Measurements from ENCODE around the gene ARCN1. TPM values are rescaled to one million over a fixed set of nuclear protein-coding genes. Genes with fewer than 3 reads are reported as not detected.

Gene ARCN1
- total RNA-seq, 2 experiments from 2014 or later: 98.9 to 130 TPM

DNA sequence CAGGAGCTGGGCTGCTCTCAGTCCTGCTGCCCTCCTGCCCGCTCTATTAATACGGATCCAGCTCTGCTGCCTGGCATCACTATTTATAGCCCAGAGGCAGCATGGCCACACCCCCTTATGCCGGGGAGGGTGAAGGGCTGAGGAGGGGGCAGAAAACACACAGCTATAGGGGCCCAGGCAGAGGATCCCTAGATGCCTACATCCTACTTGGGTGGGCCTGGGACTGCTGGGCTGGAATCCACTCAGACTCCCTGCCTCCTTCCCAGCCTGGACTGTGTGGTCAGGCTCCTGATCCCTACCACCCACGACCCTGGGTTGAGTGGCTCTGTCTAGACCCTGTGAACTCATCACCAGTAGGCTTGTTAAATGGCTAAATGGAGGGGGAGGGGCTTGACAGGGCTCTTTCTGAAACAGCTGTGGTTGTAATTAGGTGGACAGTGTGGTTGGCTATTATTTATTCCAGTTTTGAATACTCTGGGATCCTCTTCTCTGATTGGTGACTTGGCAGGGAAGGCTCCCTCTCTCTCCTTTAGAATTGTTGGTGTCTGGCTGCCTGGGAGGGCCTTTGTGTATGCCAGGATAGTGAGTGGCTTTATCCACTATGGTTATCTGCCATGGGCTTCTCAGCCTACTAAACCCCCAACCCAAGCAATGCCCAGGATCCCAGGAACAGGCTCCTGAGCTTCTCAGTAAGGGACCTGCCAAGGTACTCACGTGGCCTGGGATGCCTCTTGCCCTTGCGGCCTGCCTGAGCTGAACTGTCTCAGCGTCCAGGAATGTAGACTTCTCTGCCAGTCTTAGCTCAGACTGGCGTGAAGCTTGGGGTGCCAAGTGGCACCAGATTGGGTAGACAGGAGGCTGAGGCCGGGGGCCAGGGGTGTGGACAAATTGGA is 50.4 kb downstream of the ARCN1 start:
- H3K4me3 Mint-ChIP-seq: no peak overlapping the region
- peaks cover 6% of the 10 kb centered on the region for H3K4me1 Mint-ChIP-seq
- no peak for DNase-seq
- no peak for ATAC-seq
- no peak overlapping the region for H3K27ac Mint-ChIP-seq
- CTCF ChIA-PET: interaction anchor here (1.2 to 5.3 kb wide), 3 partner anchors 13 to 63 kb away, joined by 3 to 20 read pairs (median 5); no protein-coding TSS in a partner anchor
- H3K9me3 Mint-ChIP-seq (ENCODE audit: low read depth): no peaks in the 10 kb centered on the region
- no peaks in the 10 kb centered on the region for H3K36me3 Mint-ChIP-seq
- H3K27me3 Mint-ChIP-seq: peaks cover 22% of the 10 kb centered on the region

GRCh38 chr11:118623269-118623655 is 51.1 kb downstream of the ARCN1 start:
- CTCF ChIA-PET: interaction anchor here (1.2 kb wide), 1 partner anchor 62 kb away, joined by 3 read pairs; no protein-coding TSS in a partner anchor
- Mint-ChIP-seq H3K4me3 (no peak overlapping the region), H3K27me3 (peaks cover 22% of the 10 kb centered on the region), H3K9me3 (ENCODE audit: low read depth) (no peaks in the 10 kb centered on the region), H3K36me3 (no peaks in the 10 kb centered on the region), H3K27ac (no peak overlapping the region), H3K4me1 (peaks cover 6% of the 10 kb centered on the region)
- DNase-seq (no peak), ATAC-seq (no peak)

DNA sequence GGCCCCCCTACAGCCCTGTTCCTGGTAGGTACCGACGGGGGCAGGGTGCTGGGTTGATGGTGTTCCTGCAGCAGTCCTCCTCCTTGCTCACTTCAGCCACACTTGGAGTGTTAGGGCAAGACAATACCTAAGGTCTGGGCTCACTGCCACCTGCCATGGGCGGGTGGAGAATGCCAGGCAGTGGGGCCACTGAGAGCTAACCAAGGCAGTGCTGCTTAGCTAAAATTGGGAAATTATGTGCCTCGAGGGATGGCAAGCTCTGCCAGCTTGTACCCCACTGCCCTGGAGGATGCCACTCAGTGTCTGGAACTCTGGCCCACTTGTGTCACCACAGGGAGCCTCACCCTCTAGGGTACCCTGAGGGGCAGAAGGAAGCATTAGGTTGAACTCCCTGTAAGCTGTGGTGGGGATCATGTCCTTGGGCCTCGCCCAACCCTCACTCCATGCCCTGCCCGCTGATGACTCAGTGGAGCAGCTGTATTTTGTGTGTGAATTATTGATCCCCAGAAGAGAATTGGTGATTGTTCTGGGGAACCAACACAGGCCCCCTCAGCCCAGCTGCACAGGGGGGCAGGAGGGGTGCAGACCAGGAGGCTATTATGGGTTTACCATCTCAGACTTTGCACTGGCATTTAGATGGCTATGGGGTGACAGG is 53.0 kb downstream of the ARCN1 start:
- H3K9me3 Mint-ChIP-seq (ENCODE audit: low read depth): no peaks in the 10 kb centered on the region
- CTCF ChIA-PET: interaction anchor here (0.9 kb wide), 1 partner anchor 15 kb away, joined by 3 read pairs; no protein-coding TSS in a partner anchor
- DNase-seq (no peak), ATAC-seq (no peak)
- H3K27ac Mint-ChIP-seq: no peak overlapping the region
- H3K36me3 Mint-ChIP-seq: no peaks in the 10 kb centered on the region
- peaks cover 19% of the 10 kb centered on the region for H3K27me3 Mint-ChIP-seq
- peaks cover 6% of the 10 kb centered on the region for H3K4me1 Mint-ChIP-seq
- H3K4me3 Mint-ChIP-seq: no peak overlapping the region

- H3K36me3 Mint-ChIP-seq: no peaks in the 10 kb centered on the region
- H3K4me1 Mint-ChIP-seq: peaks cover 1% of the 10 kb centered on the region
These were observed 53.8 kb downstream of the ARCN1 start for GRCh38 chr11:118625976-118626375.

DNA sequence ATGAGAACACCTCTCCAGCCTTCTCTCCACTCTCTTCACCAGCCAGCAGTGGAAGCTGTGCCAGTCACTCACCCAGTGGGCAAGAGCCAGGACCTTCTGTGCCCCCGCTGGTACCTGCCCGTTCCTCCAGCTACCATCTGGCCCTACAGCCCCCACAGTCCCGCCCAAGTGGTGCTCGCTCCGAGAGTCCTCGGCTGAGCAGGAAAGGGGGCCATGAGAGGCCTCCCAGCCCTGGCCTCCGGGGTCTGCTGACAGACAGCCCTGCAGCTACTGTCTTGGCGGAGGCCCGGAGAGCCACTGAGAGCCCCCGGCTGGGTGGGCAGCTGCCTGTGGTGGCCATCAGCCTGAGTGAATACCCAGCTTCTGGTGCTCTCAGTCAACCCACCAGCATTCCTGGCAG is 55.4 kb downstream of the ARCN1 start:
- CTCF ChIA-PET: interaction anchor here (0.9 kb wide), 1 partner anchor 33 kb away, joined by 3 read pairs; no protein-coding TSS in a partner anchor
- no peaks in the 10 kb centered on the region for H3K36me3 Mint-ChIP-seq
- ATAC-seq: no peak
- no peak overlapping the region for H3K27ac Mint-ChIP-seq
- H3K4me3 Mint-ChIP-seq: no peak overlapping the region
- H3K9me3 Mint-ChIP-seq (ENCODE audit: low read depth): no peaks in the 10 kb centered on the region
- H3K27me3 Mint-ChIP-seq: peaks cover 5% of the 10 kb centered on the region
- DNase-seq: no peak
- H3K4me1 Mint-ChIP-seq: no peaks in the 10 kb centered on the region

More at GRCh38 chr11:118625976-118626375, 53.8 kb downstream of the ARCN1 start:
- CTCF ChIA-PET: interaction anchor here (0.9 kb wide), 1 partner anchor 16 kb away, joined by 3 read pairs; no protein-coding TSS in a partner anchor
- Mint-ChIP-seq H3K27me3 (peaks cover 12% of the 10 kb centered on the region), H3K9me3 (ENCODE audit: low read depth) (no peaks in the 10 kb centered on the region), H3K4me3 (no peak overlapping the region), H3K27ac (no peak overlapping the region)
- ATAC-seq: no peak
- DNase-seq: no peak

- H3K36me3 Mint-ChIP-seq: no peaks in the 10 kb centered on the region
- no peak overlapping the region for H3K27ac Mint-ChIP-seq
- DNase-seq (no peak), ATAC-seq (no peak)
- H3K9me3 Mint-ChIP-seq (ENCODE audit: low read depth): no peaks in the 10 kb centered on the region
- H3K4me3 Mint-ChIP-seq: no peak overlapping the region
- H3K27me3 Mint-ChIP-seq: peaks cover under 1% of the 10 kb centered on the region
- CTCF ChIA-PET: interaction anchor here (0.9 kb wide), 1 partner anchor 32 kb away, joined by 3 read pairs; no protein-coding TSS in a partner anchor
- no peaks in the 10 kb centered on the region for H3K4me1 Mint-ChIP-seq
These were observed 55.8 kb downstream of the ARCN1 start for GRCh38 chr11:118628031-118628430.

- Mint-ChIP-seq H3K4me1 (no peaks in the 10 kb centered on the region), H3K4me3 (no peak overlapping the region), H3K27ac (no peak overlapping the region), H3K27me3 (no peaks in the 10 kb centered on the region), H3K36me3 (no peaks in the 10 kb centered on the region), H3K9me3 (ENCODE audit: low read depth) (no peaks in the 10 kb centered on the region)
- DNase-seq: no peak
- CTCF ChIA-PET: interaction anchor here (0.6 to 1.0 kb wide), 3 partner anchors 30 to 33 kb away, joined by 3 read pairs; no protein-coding TSS in a partner anchor
- no peak for ATAC-seq
These were observed 56.2 kb downstream of the ARCN1 start for GRCh38 chr11:118628432-118628831.

DNA sequence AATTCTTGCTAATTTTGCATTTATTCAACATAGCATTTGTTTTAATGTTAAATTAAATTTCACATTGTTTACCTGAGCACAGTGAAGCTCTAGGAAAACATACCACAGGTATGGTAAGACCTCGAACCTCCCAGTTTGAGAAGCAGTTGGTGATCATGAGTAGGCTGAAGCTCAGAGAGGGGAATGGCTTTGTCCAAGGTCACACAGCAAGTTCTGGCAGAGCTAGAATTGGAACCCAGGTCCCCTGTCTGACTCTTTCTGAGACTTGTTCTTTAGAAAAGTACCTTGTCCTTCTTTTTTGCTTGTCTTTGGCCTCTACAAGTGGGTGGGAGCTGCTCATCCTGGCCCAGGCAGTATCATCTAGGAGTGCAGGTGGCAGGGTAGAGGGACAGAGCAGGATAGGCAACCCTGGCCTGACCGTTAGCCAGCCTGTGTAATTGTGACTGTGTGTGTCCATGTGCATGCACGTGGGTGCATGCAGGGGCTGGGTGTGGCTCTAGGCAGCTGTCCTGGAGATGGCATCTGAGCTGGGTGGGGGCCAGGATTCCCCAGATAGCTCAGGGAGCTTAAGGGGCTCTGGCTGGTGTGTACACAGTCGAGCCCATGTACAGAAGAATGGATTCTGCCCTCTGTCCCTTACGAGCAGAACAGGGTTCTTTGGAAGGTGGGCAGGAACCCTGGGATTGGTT is 56.8 kb downstream of the ARCN1 start:
- no peaks in the 10 kb centered on the region for H3K36me3 Mint-ChIP-seq
- CTCF ChIA-PET: interaction anchor here (0.6 to 1.0 kb wide), 2 partner anchors 29 to 34 kb away, joined by 3 read pairs; no protein-coding TSS in a partner anchor
- no peaks in the 10 kb centered on the region for H3K27me3 Mint-ChIP-seq
- H3K4me1 Mint-ChIP-seq: no peaks in the 10 kb centered on the region
- H3K4me3 Mint-ChIP-seq: no peak overlapping the region
- DNase-seq (no peak), ATAC-seq (no peak)
- no peak overlapping the region for H3K27ac Mint-ChIP-seq
- H3K9me3 Mint-ChIP-seq (ENCODE audit: low read depth): no peaks in the 10 kb centered on the region

- Mint-ChIP-seq H3K9me3 (ENCODE audit: low read depth) (no peaks in the 10 kb centered on the region), H3K36me3 (no peaks in the 10 kb centered on the region), H3K4me3 (no peak overlapping the region), H3K4me1 (no peaks in the 10 kb centered on the region), H3K27ac (no peak overlapping the region), H3K27me3 (no peaks in the 10 kb centered on the region)
- DNase-seq: no peak
- ATAC-seq: no peak
- CTCF ChIA-PET: interaction anchor here (1.0 kb wide), 1 partner anchor 35 kb away, joined by 3 read pairs; no protein-coding TSS in a partner anchor
These were observed 57.8 kb downstream of the ARCN1 start for GRCh38 chr11:118629761-118630661.

GRCh38 chr11:118631142-118631909 is 59.1 kb downstream of the ARCN1 start:
- DNase-seq: no peak
- no peaks in the 10 kb centered on the region for H3K9me3 Mint-ChIP-seq (ENCODE audit: low read depth)
- CTCF ChIA-PET: interaction anchor here (1.0 to 1.3 kb wide), 2 partner anchors 31 to 58 kb away, joined by 3 to 4 read pairs; no protein-coding TSS in a partner anchor
- H3K27me3 Mint-ChIP-seq: peaks cover 3% of the 10 kb centered on the region
- no peak overlapping the region for H3K27ac Mint-ChIP-seq
- no peak for ATAC-seq
- no peak overlapping the region for H3K4me3 Mint-ChIP-seq
- no peaks in the 10 kb centered on the region for H3K36me3 Mint-ChIP-seq
- H3K4me1 Mint-ChIP-seq: no peaks in the 10 kb centered on the region

DNA sequence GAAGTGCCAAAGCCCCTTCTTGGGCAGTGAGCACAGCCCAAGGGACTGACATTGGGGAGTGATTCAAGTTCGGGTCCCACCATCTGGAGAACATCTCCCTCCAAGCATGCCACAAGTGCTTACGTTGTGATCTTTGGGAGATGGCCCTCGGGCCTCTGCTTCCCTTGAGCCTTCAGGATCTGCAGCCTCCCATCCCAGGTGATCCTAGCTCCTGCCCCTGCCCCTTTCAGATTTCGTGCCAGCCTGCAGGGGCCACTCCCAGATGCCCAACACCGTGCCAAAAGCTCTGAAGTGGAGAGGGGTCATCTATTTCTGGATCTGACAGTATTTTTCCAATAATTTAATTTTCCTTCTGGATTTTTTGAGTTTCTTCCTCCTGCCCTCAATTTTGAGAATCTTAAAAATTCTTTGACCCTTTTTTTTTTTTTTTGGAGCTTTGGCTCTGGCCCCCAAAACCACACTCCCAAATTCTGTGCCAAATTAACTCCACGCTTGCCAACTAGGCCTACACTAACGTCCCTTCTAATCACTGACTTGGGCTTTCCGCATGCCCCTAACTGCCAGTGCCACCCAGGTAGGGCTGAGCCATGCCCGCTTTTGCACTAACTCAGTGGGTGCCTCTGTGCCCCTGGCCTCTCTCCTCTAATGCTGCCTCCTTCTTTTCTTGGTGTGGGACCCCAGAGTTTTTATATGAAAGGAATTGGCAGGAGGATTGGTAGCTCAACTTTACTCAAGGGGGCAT is 60.5 kb downstream of the ARCN1 start:
- CTCF ChIA-PET: interaction anchor here (1.0 to 1.3 kb wide), 4 partner anchors 11 to 57 kb away, joined by 3 to 4 read pairs (median 4); no protein-coding TSS in a partner anchor
- Mint-ChIP-seq H3K4me3 (no peak overlapping the region), H3K27me3 (peaks cover 3% of the 10 kb centered on the region), H3K9me3 (ENCODE audit: low read depth) (no peaks in the 10 kb centered on the region), H3K4me1 (no peaks in the 10 kb centered on the region), H3K36me3 (no peaks in the 10 kb centered on the region), H3K27ac (no peak overlapping the region)
- ATAC-seq: no peak
- no peak for DNase-seq

Data from activated CD8-positive, alpha-beta memory T cell treated with anti-CD3 and anti-CD28 coated beads, Interleukin-2, amount 10 ng/mL, durations not matched to agents 7 days and 5 days (primary cell).